GM12872 (cell line): ENCODE data around the gene AKR1D1.

Source experiments
- TF ChIP-seq, protein P1 (sequence below): IDR thresholded peaks from 3 replicates; pipeline ENCODE4 v1.5.1; 2011; ENCODE audit warnings: low read depth, mild to moderate bottlenecking, low read length, moderate library complexity; ENCODE audit not compliant: insufficient read depth

Gene AKR1D1

DNA sequence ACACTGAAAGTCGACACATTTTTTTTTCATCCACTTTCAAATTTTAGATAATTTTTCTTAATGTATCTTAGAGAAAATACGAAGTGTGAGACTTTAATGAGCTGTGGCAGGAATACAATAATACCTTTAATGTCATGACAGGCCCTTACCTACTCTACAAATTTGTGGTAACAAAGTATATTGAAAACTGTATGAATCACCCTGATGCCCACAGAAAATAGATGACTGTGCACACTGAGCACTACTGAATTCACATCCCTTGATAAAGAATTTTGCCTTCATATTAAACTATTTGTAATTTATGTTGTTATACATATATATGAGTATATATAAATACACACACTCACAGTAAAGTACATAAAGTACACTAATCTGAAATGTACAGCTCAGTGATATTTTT, 51.7 kb downstream of the AKR1D1 start:
- TF ChIP-seq, protein P1, sequence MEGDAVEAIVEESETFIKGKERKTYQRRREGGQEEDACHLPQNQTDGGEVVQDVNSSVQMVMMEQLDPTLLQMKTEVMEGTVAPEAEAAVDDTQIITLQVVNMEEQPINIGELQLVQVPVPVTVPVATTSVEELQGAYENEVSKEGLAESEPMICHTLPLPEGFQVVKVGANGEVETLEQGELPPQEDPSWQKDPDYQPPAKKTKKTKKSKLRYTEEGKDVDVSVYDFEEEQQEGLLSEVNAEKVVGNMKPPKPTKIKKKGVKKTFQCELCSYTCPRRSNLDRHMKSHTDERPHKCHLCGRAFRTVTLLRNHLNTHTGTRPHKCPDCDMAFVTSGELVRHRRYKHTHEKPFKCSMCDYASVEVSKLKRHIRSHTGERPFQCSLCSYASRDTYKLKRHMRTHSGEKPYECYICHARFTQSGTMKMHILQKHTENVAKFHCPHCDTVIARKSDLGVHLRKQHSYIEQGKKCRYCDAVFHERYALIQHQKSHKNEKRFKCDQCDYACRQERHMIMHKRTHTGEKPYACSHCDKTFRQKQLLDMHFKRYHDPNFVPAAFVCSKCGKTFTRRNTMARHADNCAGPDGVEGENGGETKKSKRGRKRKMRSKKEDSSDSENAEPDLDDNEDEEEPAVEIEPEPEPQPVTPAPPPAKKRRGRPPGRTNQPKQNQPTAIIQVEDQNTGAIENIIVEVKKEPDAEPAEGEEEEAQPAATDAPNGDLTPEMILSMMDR: no peak

DNA sequence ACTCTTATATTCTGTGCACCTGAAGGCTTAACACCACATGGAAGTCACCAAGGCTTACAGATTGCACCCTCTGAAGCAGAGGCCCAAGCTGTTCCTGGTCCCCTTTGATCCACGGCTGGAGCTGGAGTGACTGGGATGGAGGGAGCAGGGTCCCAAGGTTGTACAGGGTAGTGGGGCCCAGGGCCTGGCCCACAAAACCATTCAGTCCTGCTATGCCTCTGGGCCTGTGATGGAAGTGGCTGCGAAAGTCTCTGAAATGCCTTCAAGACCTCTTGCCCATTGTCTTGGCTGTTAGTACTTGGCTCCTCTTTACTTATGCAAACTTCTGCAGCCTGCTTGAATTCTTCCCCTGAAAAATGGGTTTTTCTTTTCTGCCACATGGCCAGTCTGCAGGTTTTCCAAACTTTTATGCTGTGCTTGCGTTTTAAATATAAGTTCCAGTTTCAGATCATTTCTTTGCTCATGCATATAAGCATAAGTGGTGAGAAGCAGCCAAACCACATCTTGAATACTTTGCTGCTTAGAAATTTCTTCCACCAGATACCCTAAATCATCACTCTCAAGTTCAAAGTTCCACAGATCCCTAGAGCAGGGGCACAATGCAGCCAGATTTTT, 53.4 kb downstream of the AKR1D1 start:
- TF ChIP-seq, protein P1: no peak

DNA sequence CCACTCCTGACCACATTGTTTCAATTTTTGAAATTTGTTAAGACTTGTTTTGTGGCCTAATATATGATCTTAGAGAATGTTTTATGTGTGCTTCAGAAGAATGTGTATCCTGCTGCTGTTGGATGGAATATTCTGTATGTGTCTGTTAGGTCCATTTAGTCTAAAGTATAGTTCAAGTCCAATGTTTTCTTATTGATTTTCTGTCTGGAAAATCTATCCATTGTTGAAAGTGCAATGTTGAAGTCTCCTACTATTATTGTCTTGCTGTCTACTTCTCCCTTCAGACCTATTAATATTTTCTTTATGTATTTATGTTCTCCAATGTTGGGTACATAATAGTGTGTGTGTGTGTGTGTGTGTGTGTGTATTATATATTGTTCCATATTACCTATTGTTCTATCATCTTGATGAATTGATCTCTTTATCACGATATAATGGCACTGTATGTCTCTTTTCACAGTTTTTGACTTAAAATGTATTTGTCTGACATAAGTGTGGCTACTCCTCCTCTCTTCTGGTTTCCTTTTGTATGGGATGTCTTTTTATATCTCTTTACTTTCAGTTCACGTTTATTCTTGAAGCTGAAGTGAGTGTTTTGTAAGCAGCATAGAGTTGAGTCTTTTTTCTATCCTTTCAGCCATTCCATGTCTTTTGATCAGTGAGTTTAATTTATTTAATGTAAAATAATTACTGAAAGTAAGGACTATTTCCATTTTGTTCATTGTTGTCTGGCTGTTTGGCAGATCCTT, 61.3 kb downstream of the AKR1D1 start:
- TF ChIP-seq, protein P1: no peak

DNA sequence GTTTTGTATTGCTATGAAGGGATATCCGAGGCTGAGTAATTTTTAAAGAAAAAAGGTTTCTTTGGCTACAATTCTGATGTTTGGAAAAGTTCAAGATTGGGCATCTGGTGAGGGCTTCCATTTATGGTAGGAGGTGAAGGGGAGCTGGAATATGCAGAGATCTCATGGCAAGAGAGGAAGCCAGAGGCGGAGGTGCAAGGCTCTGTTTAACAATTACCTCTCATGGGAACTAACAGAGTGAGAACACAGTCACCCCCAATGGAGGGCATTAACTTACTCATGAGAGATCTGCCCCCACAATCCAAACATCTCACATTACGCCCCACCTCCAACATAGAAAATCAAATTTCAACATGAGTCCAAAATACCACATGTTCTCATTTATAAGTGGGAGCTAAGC, 62.0 kb downstream of the AKR1D1 start:
- TF ChIP-seq, protein P1: no peak

DNA sequence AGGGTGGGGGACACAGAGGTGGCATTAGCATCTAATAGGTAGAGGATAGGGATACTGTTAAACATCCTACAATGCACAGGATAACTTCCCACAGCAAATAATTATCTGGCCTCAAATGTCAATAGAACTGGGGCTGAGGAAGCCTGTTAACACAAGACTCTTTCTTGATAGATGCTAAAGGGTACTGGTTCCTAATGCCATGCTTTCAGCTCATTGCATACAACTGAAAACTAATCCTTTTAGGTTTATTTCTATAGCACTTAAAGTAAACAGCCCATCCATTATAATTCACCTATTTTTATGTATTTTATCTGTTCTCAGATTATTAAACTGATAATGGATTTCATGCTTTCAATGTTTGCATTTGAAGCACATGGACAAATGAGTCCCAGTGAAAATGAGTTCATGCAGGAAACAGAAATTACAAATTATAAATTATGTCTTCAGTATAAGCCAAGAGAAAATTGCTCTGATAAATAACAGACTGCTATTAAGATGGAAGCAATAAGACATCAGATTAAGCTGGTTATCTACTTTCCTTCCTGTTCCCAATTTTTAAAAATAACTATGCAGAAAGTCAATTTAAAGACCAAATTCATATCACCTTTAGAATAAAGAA, 66.4 kb downstream of the AKR1D1 start:
- TF ChIP-seq, protein P1: no peak

DNA sequence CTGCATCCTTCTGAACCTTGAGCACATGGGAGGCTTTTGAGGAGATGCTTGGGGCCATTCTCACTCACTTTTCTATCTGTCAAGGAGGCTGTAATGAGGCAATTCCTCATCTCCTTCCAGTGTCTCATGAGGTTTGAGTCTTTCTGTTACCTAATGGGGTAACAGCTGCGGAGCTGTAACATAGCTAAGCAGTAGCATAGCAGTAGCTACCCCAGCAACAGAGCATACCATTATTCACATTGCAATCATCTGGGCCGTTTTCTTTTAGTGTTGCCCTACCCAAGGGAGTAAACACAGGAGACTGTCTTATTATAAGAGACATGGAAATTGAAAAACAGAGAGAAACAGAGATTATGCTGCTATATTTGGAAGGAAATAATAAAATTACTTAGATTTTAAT, 68.7 kb downstream of the AKR1D1 start:
- TF ChIP-seq, protein P1: no peak

DNA sequence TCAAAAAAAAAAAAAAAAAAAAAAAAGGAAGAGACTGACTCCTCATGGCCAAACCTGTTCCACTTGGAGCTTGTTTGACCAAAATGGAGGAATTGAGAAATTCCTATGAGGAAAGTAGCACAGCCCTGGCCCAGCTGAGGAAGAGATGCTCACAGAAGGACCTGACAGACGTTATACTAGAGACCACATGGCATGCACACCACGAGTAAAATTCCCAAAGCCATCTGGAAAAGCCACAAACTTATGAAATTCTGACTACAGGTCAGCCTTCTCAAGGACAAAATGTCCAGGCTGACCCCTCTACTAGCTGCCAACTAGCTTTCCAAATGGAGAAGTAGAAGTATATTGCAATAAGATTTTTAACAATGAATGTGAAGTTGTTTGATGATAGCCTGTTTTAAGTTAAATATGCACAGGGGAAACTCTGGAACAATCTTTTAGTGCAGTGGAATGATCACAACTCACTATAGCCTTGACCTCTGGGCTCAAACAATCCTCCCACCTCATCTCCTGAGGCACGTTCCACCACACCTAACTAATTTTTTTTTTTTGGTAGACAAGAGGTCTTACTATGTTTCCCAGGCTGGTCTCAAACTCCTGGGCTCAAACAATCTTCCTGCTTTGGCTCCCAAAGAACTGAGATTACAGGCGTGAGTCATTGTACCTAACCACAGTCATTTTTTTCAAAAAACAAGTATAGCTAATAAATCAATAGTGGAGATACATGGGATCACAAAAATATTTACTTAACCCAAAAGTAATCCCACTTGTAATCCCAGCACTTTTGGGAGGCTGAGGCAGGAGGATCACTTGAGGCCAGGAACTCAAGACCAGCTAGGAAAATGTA, 75.7 kb downstream of the AKR1D1 start:
- TF ChIP-seq, protein P1: no peak
